Measurements from ENCODE around the gene CRYL1.

Gene CRYL1

GRCh38 chr13:20429682-20430081 is 96.0 kb downstream of the CRYL1 start (continued):
- TF ChIP-seq BCL6B (tag by site-specific recombination; IDR thresholded peaks at IDR 0.05) (no peak), ZNF449 (tag by site-specific recombination; IDR thresholded peaks at IDR 0.05) (no peak), ZBTB21 (tag by site-specific recombination; IDR thresholded peaks at IDR 0.05) (no peak)

- ChIA-PET CTCF (no interaction called here), POLR2A (no interaction called here)
- no peaks in the 10 kb centered on the region for H3K4me1 ChIP-seq (ENCODE audit: control insufficient read depth, insufficient read depth, low read length)
- H3K27ac ChIP-seq (ENCODE audit: extremely low read depth, low read depth, low read length): no peak overlapping the region
- H3K36me3 ChIP-seq (ENCODE audit: control insufficient read depth in 2 of 2, insufficient read depth in 1 of 2, low read length in 2 of 2): no peaks in the 10 kb centered on the region
- H3K4me3 ChIP-seq (ENCODE audit: low read depth, low read length): no peak overlapping the region
- no peak for TF ChIP-seq ZNF639 (tag by site-specific recombination; IDR thresholded peaks at IDR 0.05)
- TF ChIP-seq OVOL3 (tag by site-specific recombination; IDR thresholded peaks at IDR 0.05): no peak
- no peaks in the 10 kb centered on the region for H3K9me3 ChIP-seq (ENCODE audit: control insufficient read depth, insufficient read depth, low read depth, low read length)
These were observed 96.7 kb downstream of the CRYL1 start for GRCh38 chr13:20428666-20429644.

GRCh38 chr13:20426766-20427448 is 98.8 kb downstream of the CRYL1 start:
- ChIA-PET POLR2A (no interaction called here), CTCF (interaction anchor here (0.6 kb wide), 1 partner anchor 204 kb away, joined by 4 read pairs; no protein-coding TSS in a partner anchor)
- no peaks in the 10 kb centered on the region for H3K4me1 ChIP-seq (ENCODE audit: control insufficient read depth, insufficient read depth, low read length)
- no peak overlapping the region for H3K27ac ChIP-seq (ENCODE audit: extremely low read depth, low read depth, low read length)
- TF ChIP-seq ZNF600 (tag by site-specific recombination; IDR thresholded peaks at IDR 0.05): no peak
- TF ChIP-seq ZNF37A (tag by site-specific recombination; IDR thresholded peaks at IDR 0.05): no peak
- TF ChIP-seq ZNF324 (tag by site-specific recombination; IDR thresholded peaks at IDR 0.05): no peak
- TF ChIP-seq ZSCAN16 (tag by site-specific recombination; IDR thresholded peaks at IDR 0.05): no peak
- no peak for TF ChIP-seq ZNF366 (tag by site-specific recombination; conservative IDR thresholded peaks at IDR 0.05)
- TF ChIP-seq ZBTB17 (tag by site-specific recombination; IDR thresholded peaks at IDR 0.05): no peak
- TF ChIP-seq ZNF311 (tag by site-specific recombination; IDR thresholded peaks at IDR 0.05; ENCODE audit: borderline replicate concordance): no peak
- TF ChIP-seq ZSCAN4 (tag by site-specific recombination; IDR thresholded peaks at IDR 0.05): no peak
- no peak for TF ChIP-seq ZNF561 (tag by site-specific recombination; IDR thresholded peaks at IDR 0.05; ENCODE audit: borderline replicate concordance)
- TF ChIP-seq ZNF704 (tag by site-specific recombination; IDR thresholded peaks at IDR 0.05): no peak
- TF ChIP-seq ZNF785 (tag by site-specific recombination; IDR thresholded peaks at IDR 0.05): no peak
- TF ChIP-seq ZNF362 (tag by site-specific recombination; IDR thresholded peaks at IDR 0.05): no peak
- no peaks in the 10 kb centered on the region for H3K9me3 ChIP-seq (ENCODE audit: control insufficient read depth, insufficient read depth, low read depth, low read length)
- no peak overlapping the region for H3K4me3 ChIP-seq (ENCODE audit: low read depth, low read length)
- no peaks in the 10 kb centered on the region for H3K36me3 ChIP-seq (ENCODE audit: control insufficient read depth in 2 of 2, insufficient read depth in 1 of 2, low read length in 2 of 2)
